Pericardium fibroblast (primary cell): ENCODE measurements around the gene CCER1. TPM values are rescaled to one million over a fixed set of nuclear protein-coding genes. Genes with fewer than 3 reads are reported as not detected.

Experiments
- total RNA-seq: library from RNA; depleted of rRNA; stranded (reverse); fragments of >200 nt; gene quantifications from 2 replicates; pipeline ENCODE4 v1.2.3, GENCODE V29; 2015

The CCER1 gene, protein sequence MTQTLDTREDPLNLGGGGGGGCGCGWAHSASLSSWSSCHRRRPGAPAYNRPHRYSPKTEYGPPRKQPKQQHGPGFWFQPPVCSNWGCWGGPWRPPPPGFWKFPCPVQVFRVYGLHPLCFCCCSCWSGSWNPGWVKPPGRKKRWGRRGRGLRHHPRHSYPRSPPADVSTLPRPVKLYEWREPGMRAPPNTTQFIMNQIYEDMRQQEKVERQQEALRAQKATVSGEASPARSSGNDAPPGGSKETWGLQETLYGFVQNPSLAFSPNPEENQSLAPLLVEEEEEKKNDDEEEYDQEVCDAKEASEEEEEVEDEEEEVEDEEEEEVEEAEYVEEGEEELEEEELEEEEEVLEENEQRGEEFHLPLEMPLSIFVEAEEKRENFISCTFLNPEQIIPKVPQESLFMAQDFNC
- not detected in 2 replicates for total RNA-seq

GRCh38 chr12:90954921-90955320 is at the start of gene CCER1:
Gene CCER1, minus strand, starts transcription at chr12:90955176. Its CDS starts 434 bp downstream, at chr12:90954742.

Other genes starting within 250 kb of the CCER1 start
- not detected in 2 replicates for gene EPYC, start 49.8 kb upstream of the CCER1 start, total RNA-seq
- not detected in 2 replicates for gene KERA, start 102.8 kb upstream of the CCER1 start, total RNA-seq
- gene LUM, start 156.3 kb upstream of the CCER1 start, total RNA-seq, result 252 and 293 TPM in 2 replicates
- 2,247 and 2,317 TPM in 2 replicates for gene DCN, start 227.6 kb upstream of the CCER1 start, total RNA-seq